ENCODE data around the gene DBP.

DNA sequence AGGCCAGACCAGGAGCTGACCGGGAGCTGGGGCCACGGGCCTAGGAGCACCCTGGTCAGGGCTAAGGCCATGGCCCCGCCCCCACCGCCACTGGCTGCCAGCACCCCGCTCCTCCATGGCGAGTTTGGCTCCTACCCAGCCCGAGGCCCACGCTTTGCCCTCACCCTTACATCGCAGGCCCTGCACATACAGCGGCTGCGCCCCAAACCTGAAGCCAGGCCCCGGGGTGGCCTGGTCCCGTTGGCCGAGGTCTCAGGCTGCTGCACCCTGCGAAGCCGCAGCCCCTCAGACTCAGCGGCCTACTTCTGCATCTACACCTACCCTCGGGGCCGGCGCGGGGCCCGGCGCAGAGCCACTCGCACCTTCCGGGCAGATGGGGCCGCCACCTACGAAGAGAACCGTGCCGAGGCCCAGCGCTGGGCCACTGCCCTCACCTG, 11.3 kb downstream of the DBP start:
- TF ChIP-seq TAF1 (IDR thresholded peaks at IDR 0.05; ENCODE audit: borderline replicate concordance, insufficient read depth, low read length) (no peak), POLR2AphosphoS5 (IDR thresholded peaks at IDR 0.05; ENCODE audit: low read depth, low read length) (no peak), REST (IDR thresholded peaks at IDR 0.05; ENCODE audit: insufficient read depth in 1 of 2, low read depth in 2 of 2, low read length in 2 of 2) (no peak)
